ENCODE results near the gene HSD17B7. TPM values are rescaled to one million over a fixed set of nuclear protein-coding genes. Genes with fewer than 3 reads are reported as not detected.

The HSD17B7 gene
- polyA plus RNA-seq, 1 donor from 2014 or later = 75.5 TPM

DNA sequence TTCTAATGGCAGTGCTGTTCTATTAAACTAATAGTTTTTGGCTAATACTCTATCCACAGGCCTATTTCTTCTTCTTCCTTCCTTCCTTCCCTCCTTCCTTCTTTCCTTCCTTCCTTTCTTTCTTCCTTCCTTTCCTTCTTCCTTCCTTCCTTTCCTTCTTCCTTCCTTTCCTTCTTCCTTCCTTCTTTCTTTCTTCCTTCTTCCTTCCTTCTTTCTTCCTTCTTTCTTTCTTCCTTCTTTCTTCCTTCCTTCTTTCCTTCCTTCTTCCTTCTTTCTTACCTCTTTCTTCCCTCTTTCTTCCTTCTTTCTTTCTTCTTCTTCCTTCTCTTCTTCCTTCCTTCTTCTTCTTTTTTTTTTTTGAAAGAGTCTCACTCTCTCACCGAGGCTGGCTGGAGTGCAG is 38.8 kb downstream of the HSD17B7 start:
- no peaks in the 10 kb centered on the region for H3K79me2 ChIP-seq (replicated peaks; ENCODE audit: insufficient read depth, low read length)
- H3K36me3 ChIP-seq (ENCODE audit: insufficient read depth, low read length) = no peaks in the 10 kb centered on the region
- no peak overlapping the region for H3K9ac ChIP-seq (ENCODE audit: low read length)
- no peak overlapping the region for H3K4me3 ChIP-seq (ENCODE audit: low read length)
- H3K27me3 ChIP-seq (ENCODE audit: insufficient read depth, low read depth, low read length) = no peaks in the 10 kb centered on the region
- H2AFZ ChIP-seq (ENCODE audit: low read depth, low read length) = no peak overlapping the region
- H3K9me3 ChIP-seq (ENCODE audit: low read length) = no peaks in the 10 kb centered on the region
- no peak overlapping the region for H3K27ac ChIP-seq (ENCODE audit: low read length)
- H4K20me1 ChIP-seq (ENCODE audit: insufficient read depth) = no peaks in the 10 kb centered on the region
- no peak overlapping the region for H3K4me2 ChIP-seq (ENCODE audit: low read length)
- no peaks in the 10 kb centered on the region for H3K9me2 ChIP-seq (ENCODE audit: insufficient read depth, low read length)
- no peaks in the 10 kb centered on the region for H3F3A ChIP-seq (ENCODE audit: insufficient read depth, low read length, poor library complexity, severe bottlenecking)
- no peak for TF ChIP-seq EP300 (conservative IDR thresholded peaks at IDR 0.05; ENCODE audit: poor library complexity, severe bottlenecking)
- TF ChIP-seq MXI1 (conservative IDR thresholded peaks at IDR 0.05; ENCODE audit: poor library complexity, severe bottlenecking) = no peak
- no peak for TF ChIP-seq SMC3 (conservative IDR thresholded peaks at IDR 0.05; ENCODE audit: poor library complexity)
- no peak for TF ChIP-seq EZH2 (IDR thresholded peaks at IDR 0.05; ENCODE audit: borderline replicate concordance, insufficient read depth, low read length, poor library complexity, severe bottlenecking)
- TF ChIP-seq, protein P1, sequence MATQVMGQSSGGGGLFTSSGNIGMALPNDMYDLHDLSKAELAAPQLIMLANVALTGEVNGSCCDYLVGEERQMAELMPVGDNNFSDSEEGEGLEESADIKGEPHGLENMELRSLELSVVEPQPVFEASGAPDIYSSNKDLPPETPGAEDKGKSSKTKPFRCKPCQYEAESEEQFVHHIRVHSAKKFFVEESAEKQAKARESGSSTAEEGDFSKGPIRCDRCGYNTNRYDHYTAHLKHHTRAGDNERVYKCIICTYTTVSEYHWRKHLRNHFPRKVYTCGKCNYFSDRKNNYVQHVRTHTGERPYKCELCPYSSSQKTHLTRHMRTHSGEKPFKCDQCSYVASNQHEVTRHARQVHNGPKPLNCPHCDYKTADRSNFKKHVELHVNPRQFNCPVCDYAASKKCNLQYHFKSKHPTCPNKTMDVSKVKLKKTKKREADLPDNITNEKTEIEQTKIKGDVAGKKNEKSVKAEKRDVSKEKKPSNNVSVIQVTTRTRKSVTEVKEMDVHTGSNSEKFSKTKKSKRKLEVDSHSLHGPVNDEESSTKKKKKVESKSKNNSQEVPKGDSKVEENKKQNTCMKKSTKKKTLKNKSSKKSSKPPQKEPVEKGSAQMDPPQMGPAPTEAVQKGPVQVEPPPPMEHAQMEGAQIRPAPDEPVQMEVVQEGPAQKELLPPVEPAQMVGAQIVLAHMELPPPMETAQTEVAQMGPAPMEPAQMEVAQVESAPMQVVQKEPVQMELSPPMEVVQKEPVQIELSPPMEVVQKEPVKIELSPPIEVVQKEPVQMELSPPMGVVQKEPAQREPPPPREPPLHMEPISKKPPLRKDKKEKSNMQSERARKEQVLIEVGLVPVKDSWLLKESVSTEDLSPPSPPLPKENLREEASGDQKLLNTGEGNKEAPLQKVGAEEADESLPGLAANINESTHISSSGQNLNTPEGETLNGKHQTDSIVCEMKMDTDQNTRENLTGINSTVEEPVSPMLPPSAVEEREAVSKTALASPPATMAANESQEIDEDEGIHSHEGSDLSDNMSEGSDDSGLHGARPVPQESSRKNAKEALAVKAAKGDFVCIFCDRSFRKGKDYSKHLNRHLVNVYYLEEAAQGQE (IDR thresholded peaks at IDR 0.05; ENCODE audit: borderline replicate concordance) = no peak
- no peak for TF ChIP-seq TAF1 (IDR thresholded peaks at IDR 0.05; ENCODE audit: low read depth)
- TF ChIP-seq RAD21 (conservative IDR thresholded peaks at IDR 0.05) = no peak
- TF ChIP-seq, protein P2, sequence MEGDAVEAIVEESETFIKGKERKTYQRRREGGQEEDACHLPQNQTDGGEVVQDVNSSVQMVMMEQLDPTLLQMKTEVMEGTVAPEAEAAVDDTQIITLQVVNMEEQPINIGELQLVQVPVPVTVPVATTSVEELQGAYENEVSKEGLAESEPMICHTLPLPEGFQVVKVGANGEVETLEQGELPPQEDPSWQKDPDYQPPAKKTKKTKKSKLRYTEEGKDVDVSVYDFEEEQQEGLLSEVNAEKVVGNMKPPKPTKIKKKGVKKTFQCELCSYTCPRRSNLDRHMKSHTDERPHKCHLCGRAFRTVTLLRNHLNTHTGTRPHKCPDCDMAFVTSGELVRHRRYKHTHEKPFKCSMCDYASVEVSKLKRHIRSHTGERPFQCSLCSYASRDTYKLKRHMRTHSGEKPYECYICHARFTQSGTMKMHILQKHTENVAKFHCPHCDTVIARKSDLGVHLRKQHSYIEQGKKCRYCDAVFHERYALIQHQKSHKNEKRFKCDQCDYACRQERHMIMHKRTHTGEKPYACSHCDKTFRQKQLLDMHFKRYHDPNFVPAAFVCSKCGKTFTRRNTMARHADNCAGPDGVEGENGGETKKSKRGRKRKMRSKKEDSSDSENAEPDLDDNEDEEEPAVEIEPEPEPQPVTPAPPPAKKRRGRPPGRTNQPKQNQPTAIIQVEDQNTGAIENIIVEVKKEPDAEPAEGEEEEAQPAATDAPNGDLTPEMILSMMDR (IDR thresholded peaks at IDR 0.05; ENCODE audit: poor library complexity, severe bottlenecking) = no peak
- no peak for TF ChIP-seq POLR2AphosphoS5 (IDR thresholded peaks at IDR 0.05)

DNA sequence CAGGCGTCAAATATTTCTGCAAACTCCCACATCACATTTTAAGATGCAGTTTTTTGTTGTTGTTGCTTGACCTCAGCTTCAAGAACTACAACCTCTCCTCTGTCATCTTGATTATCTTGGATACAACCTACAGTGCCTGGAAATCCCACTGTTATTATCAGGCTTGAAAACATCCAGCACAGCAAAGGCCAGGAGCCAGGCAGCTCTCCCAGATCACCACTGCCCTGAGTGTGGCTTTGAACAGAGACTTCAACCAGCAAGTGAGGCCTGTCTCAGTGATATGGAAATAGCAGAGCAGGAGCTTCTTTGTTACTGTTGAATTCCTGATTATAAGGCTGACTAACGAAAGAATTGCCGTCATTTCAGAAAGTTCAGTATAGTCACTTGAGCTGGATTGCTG is 42.0 kb downstream of the HSD17B7 start:
- H3K9me3 ChIP-seq (ENCODE audit: low read length) = no peaks in the 10 kb centered on the region
- no peak for TF ChIP-seq TAF1 (IDR thresholded peaks at IDR 0.05; ENCODE audit: low read depth)
- no peak for TF ChIP-seq SMC3 (conservative IDR thresholded peaks at IDR 0.05; ENCODE audit: poor library complexity)
- TF ChIP-seq POLR2AphosphoS5 (IDR thresholded peaks at IDR 0.05) = no peak
- no peak overlapping the region for H3K27ac ChIP-seq (ENCODE audit: low read length)
- H3K4me2 ChIP-seq (ENCODE audit: low read length) = no peak overlapping the region
- H3F3A ChIP-seq (ENCODE audit: insufficient read depth, low read length, poor library complexity, severe bottlenecking) = no peaks in the 10 kb centered on the region
- no peaks in the 10 kb centered on the region for H3K27me3 ChIP-seq (ENCODE audit: insufficient read depth, low read depth, low read length)
- no peak overlapping the region for H3K4me3 ChIP-seq (ENCODE audit: low read length)
- H3K9ac ChIP-seq (ENCODE audit: low read length) = no peak overlapping the region
- H2AFZ ChIP-seq (ENCODE audit: low read depth, low read length) = no peak overlapping the region
- no peaks in the 10 kb centered on the region for H3K79me2 ChIP-seq (replicated peaks; ENCODE audit: insufficient read depth, low read length)
- H4K20me1 ChIP-seq (ENCODE audit: insufficient read depth) = no peaks in the 10 kb centered on the region
- no peaks in the 10 kb centered on the region for H3K36me3 ChIP-seq (ENCODE audit: insufficient read depth, low read length)
- no peaks in the 10 kb centered on the region for H3K9me2 ChIP-seq (ENCODE audit: insufficient read depth, low read length)

All from neural cell (in vitro differentiated cells).